Eye (tissue), 1 donor: ENCODE results near the gene FNDC3B.

Source experiments
- DNase-seq: peaks from one replicate; pipeline ENCODE4 v3.0.0-alpha.2; 2015

The FNDC3B gene

GRCh38 chr3:172056416-172056815, 17.0 kb downstream of the FNDC3B start:
- no peak for DNase-seq

GRCh38 chr3:172057059-172057458, 17.7 kb downstream of the FNDC3B start:
- no peak for DNase-seq

- no peak for DNase-seq
These were observed 18.4 kb downstream of the FNDC3B start for GRCh38 chr3:172057624-172058327.

GRCh38 chr3:172059532-172059931, 20.2 kb downstream of the FNDC3B start:
- DNase-seq: no peak

- DNase-seq: no peak
These were observed 20.9 kb downstream of the FNDC3B start for GRCh38 chr3:172060234-172060633.

- DNase-seq: no peak
These were observed 22.4 kb downstream of the FNDC3B start for GRCh38 chr3:172061724-172062184.

- no peak for DNase-seq
These were observed 23.4 kb downstream of the FNDC3B start for GRCh38 chr3:172062761-172063160.

GRCh38 chr3:172063456-172064432, 24.4 kb downstream of the FNDC3B start:
- DNase-seq: no peak

- peak; percentile 65 for DNase-seq
These were observed 26.1 kb downstream of the FNDC3B start for GRCh38 chr3:172065527-172065926.

- DNase-seq: no peak
These were observed 26.8 kb downstream of the FNDC3B start for GRCh38 chr3:172065967-172066762.

GRCh38 chr3:172066880-172067796, 27.8 kb downstream of the FNDC3B start:
- DNase-seq: no peak

GRCh38 chr3:172067837-172068440, 28.6 kb downstream of the FNDC3B start:
- no peak for DNase-seq

- no peak for DNase-seq
These were observed 29.6 kb downstream of the FNDC3B start for GRCh38 chr3:172068977-172069376.

GRCh38 chr3:172069478-172069877, 30.1 kb downstream of the FNDC3B start:
- no peak for DNase-seq

GRCh38 chr3:172070269-172070668, 30.9 kb downstream of the FNDC3B start:
- DNase-seq: no peak

- no peak for DNase-seq
These were observed 31.4 kb downstream of the FNDC3B start for GRCh38 chr3:172070802-172071201.

- DNase-seq: no peak
These were observed 32.5 kb downstream of the FNDC3B start for GRCh38 chr3:172071780-172072330.

GRCh38 chr3:172072543-172072942, 33.2 kb downstream of the FNDC3B start:
- DNase-seq: no peak

GRCh38 chr3:172073262-172073915, 34.0 kb downstream of the FNDC3B start:
- no peak for DNase-seq

GRCh38 chr3:172074032-172074431, 34.7 kb downstream of the FNDC3B start:
- DNase-seq: no peak

GRCh38 chr3:172074586-172074985, 35.2 kb downstream of the FNDC3B start:
- DNase-seq: no peak
